K562 (cell line): ENCODE results near the gene PPT2. TPM values are rescaled to one million over a fixed set of nuclear protein-coding genes. Genes with fewer than 3 reads are reported as not detected.

Experiments
- BHLHE40 ChIP-seq: IDR thresholded peaks from 2 replicates; pipeline ENCODE4 v1.6.1; 2011; ENCODE audit warnings: low read length, improper control_type of control experiment
- CHD4 ChIP-seq: fragments of 200-600 bp; sonication (generic); IDR thresholded peaks from 3 replicates; pipeline ENCODE4 v1.6.1; 2012; ENCODE audit warnings: low read depth, mild to moderate bottlenecking, mixed read lengths, low read length, inconsistent platforms; ENCODE audit not compliant: insufficient read depth, insufficient replicate concordance, poor library complexity, severe bottlenecking
- E2F6 ChIP-seq, 2 experiments: IDR thresholded peaks; 2 replicates each; pipeline ENCODE4 v1.6.1; 2011; ENCODE audit warnings: borderline replicate concordance in 1 of 2, control low read depth in 1 of 2, low read depth in 1 of 2, low read length in 1 of 2, mild to moderate bottlenecking in 1 of 2, mixed read lengths in 1 of 2, moderate library complexity in 1 of 2; ENCODE audit not compliant: insufficient read depth in 1 of 2, insufficient read length in 1 of 2, poor library complexity in 1 of 2, severe bottlenecking in 1 of 2; ENCODE audit errors: extremely low read depth in 1 of 2
- HMG20A ChIP-seq: fragments of 450-650 bp; formaldehyde crosslinking; conservative IDR thresholded peaks from 2 replicates; pipeline ENCODE4 v1.4.0; 2020; ENCODE audit warnings: mild to moderate bottlenecking, mixed read lengths
- HMG20B ChIP-seq: fragments of 250-450 bp; sonication (Bioruptor Pico); IDR thresholded peaks from 2 replicates; pipeline ENCODE4 v1.5.0; 2021; ENCODE audit warnings: mild to moderate bottlenecking
- ILF3 ChIP-seq: fragments of 450-650 bp; IDR thresholded peaks from 2 replicates; pipeline ENCODE4 v1.6.1; 2018; ENCODE audit warnings: antibody characterized with exemption, mild to moderate bottlenecking, moderate library complexity, borderline replicate concordance
- LARP7 ChIP-seq: fragments of 450-650 bp; IDR thresholded peaks from 2 replicates; pipeline ENCODE4 v1.6.1; 2016
- PCBP2 ChIP-seq: fragments of 200-400 bp; formaldehyde crosslinking; IDR thresholded peaks from 2 replicates; pipeline ENCODE4 v1.6.1; 2018; ENCODE audit warnings: low read length, low read depth, mild to moderate bottlenecking, moderate library complexity; ENCODE audit not compliant: poor library complexity, severe bottlenecking
- RCOR1 ChIP-seq, 2 experiments: IDR thresholded peaks; 2 replicates each; pipeline ENCODE4 v1.6.1; 2012; ENCODE audit warnings: low read depth in 2 of 2, low read length in 2 of 2, borderline replicate concordance in 1 of 2, improper control_type of control experiment in 1 of 2
- SLC30A9 ChIP-seq: fragments of 250-450 bp; sonication (Bioruptor Pico); IDR thresholded peaks from 2 replicates; pipeline ENCODE4 v1.8.0; 2022; ENCODE audit warnings: mild to moderate bottlenecking, moderate library complexity
- ZFX ChIP-seq: sonication (generic); formaldehyde crosslinking; IDR thresholded peaks from 2 replicates; pipeline ENCODE4 v1.8.0; 2022; ENCODE audit warnings: mild to moderate bottlenecking, missing genetic modification reagents, moderate library complexity
- ZNF217 ChIP-seq: sonication (generic); formaldehyde crosslinking; IDR thresholded peaks from 2 replicates; pipeline ENCODE4 v1.8.0; 2022; ENCODE audit warnings: mild to moderate bottlenecking, missing genetic modification reagents
- ZNF280B ChIP-seq: fragments of 250-450 bp; sonication (Bioruptor Pico); IDR thresholded peaks from 2 replicates; pipeline ENCODE4 v1.5.1; 2021; ENCODE audit warnings: mild to moderate bottlenecking
- ZNF551 ChIP-seq: fragments of 250-450 bp; sonication (Bioruptor Pico); IDR thresholded peaks from 2 replicates; pipeline ENCODE4 v1.5.0; 2021; ENCODE audit warnings: mild to moderate bottlenecking, moderate library complexity
- ZNF766 ChIP-seq: fragments of 200-800 bp; sonication (Bioruptor generic); conservative IDR thresholded peaks from 2 replicates; pipeline ENCODE4 v1.6.1; 2016; ENCODE audit warnings: missing genetic modification characterization, missing compliant biosample characterization
- polyA plus RNA-seq, 8 experiments: library from polyadenylated mRNA; depleted of rRNA in 4 of 8; stranded (reverse) in 5 of 8; unstranded in 3 of 8; fragments of >200 nt; fragmentation: Nextera tagmentation in 2 of 8; fragmentation: Illumina TruSeq in 1 of 8; extraction: Ambion mirVana in 2 of 8; extraction: Trizol in 1 of 8; gene quantifications; 2 replicates each; pipeline versions ENCODE4 v1.2.1 to v1.2.3, GENCODE V29; 2011 to 2014; ENCODE audit warnings: inconsistent platforms in 1 of 8, missing spikeins in 1 of 8
- total RNA-seq, 7 experiments: library from RNA; depleted of rRNA in 6 of 7; stranded (reverse); fragments of >200 nt in 6 of 7; fragmentation: Illumina TruSeq in 2 of 7; extraction: Trizol in 2 of 7; gene quantifications; 2 replicates each; pipeline versions ENCODE4 v1.2.1 to v1.2.3, GENCODE V29; 2011 to 2021; ENCODE audit warnings: low replicate concordance in 1 of 7
- TF ChIP-seq, protein P1 (sequence below): sonication (generic); formaldehyde crosslinking; IDR thresholded peaks from 2 replicates; pipeline ENCODE4 v1.8.1; 2023; ENCODE audit warnings: missing genetic modification reagents, mild to moderate bottlenecking, borderline replicate concordance
- TF ChIP-seq, protein P2 (sequence below): sonication (generic); formaldehyde crosslinking; IDR thresholded peaks from 2 replicates; pipeline ENCODE4 v1.8.1; 2023; ENCODE audit warnings: mild to moderate bottlenecking, missing genetic modification reagents

The PPT2 gene
- total and polyA plus RNA-seq, 9 of the 15 experiments (the other 6 are each of a cell fraction or from before 2014, with no cell fraction given): 27.4 to 98.8 (median 69.9) TPM

DNA sequence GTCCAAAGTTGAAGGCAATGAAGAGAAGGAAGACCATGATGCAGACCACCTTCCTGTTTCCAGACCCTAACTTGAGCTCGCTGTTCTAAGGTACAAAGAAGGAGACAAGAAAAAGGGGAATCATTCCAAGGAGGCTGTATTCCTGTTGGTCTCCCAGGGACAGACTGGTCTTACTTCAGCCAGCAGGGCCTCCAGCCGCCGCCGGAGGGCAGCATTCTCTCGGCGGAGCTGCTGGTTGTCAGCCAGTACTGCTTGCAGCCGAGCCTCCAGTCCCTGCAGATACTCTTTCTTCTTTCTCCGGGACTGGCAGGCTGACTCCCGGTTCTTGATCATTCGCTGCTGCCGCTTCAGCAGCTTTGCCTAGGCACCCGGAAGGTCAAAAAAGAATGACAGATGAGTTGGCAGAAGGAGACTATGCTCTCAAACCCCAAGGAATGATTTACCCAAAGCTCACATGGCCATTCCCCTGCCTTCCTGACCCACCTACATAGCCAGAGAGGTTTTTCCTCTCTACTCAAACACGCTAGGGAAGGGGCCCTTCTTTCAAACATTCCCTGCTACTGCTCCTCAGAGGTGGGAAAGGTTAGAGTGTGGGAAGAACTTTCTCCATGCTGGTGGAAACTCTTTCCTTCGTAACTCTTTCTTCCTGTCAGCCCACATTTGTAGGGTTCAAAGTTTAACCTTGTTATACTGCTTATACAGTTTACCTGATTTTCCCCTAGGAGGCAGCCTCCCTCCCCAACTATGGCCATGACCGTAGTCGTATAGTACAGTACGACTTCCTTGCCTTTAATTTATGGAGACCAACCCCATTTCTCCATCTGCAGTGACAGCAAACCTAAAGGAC, 34.9 kb upstream of the PPT2 start (continued):
- TF ChIP-seq BHLHE40 (no peak), CHD4 (no peak), ZFX (CRISPR knock-in tag) (no peak), SLC30A9 (CRISPR knock-in tag) (no peak), PCBP2 (no peak), HMG20B (CRISPR knock-in tag) (no peak), ZNF551 (CRISPR knock-in tag) (no peak), ZNF766 (CRISPR knock-in tag) (no peak), LARP7 (no peak), RCOR1 (IDR thresholded peaks at IDR 0.05; ENCODE audit: borderline replicate concordance in 1 of 2, low read depth in 2 of 2, low read length in 2 of 2) (peak in 1 of 2 experiments; percentile 38; a peak in 1 of 4 replicates), E2F6 (IDR thresholded peaks at IDR 0.05; ENCODE audit: borderline replicate concordance in 1 of 2, extremely low read depth in 1 of 2, insufficient read depth in 1 of 2, insufficient read length in 1 of 2, low read depth in 1 of 2, low read length in 1 of 2, poor library complexity in 1 of 2, severe bottlenecking in 1 of 2) (no peak), ZNF217 (CRISPR knock-in tag) (no peak), ZNF280B (CRISPR knock-in tag) (no peak), HMG20A (CRISPR knock-in tag) (no peak), ILF3 (peak; percentile 45; the same call in 1 of the 2 replicates)
- TF ChIP-seq, protein P1, sequence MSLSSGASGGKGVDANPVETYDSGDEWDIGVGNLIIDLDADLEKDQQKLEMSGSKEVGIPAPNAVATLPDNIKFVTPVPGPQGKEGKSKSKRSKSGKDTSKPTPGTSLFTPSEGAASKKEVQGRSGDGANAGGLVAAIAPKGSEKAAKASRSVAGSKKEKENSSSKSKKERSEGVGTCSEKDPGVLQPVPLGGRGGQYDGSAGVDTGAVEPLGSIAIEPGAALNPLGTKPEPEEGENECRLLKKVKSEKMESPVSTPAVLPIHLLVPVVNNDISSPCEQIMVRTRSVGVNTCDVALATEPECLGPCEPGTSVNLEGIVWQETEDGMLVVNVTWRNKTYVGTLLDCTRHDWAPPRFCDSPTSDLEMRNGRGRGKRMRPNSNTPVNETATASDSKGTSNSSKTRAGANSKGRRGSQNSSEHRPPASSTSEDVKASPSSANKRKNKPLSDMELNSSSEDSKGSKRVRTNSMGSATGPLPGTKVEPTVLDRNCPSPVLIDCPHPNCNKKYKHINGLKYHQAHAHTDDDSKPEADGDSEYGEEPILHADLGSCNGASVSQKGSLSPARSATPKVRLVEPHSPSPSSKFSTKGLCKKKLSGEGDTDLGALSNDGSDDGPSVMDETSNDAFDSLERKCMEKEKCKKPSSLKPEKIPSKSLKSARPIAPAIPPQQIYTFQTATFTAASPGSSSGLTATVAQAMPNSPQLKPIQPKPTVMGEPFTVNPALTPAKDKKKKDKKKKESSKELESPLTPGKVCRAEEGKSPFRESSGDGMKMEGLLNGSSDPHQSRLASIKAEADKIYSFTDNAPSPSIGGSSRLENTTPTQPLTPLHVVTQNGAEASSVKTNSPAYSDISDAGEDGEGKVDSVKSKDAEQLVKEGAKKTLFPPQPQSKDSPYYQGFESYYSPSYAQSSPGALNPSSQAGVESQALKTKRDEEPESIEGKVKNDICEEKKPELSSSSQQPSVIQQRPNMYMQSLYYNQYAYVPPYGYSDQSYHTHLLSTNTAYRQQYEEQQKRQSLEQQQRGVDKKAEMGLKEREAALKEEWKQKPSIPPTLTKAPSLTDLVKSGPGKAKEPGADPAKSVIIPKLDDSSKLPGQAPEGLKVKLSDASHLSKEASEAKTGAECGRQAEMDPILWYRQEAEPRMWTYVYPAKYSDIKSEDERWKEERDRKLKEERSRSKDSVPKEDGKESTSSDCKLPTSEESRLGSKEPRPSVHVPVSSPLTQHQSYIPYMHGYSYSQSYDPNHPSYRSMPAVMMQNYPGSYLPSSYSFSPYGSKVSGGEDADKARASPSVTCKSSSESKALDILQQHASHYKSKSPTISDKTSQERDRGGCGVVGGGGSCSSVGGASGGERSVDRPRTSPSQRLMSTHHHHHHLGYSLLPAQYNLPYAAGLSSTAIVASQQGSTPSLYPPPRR (CRISPR knock-in tag): no peak
- TF ChIP-seq, protein P2, sequence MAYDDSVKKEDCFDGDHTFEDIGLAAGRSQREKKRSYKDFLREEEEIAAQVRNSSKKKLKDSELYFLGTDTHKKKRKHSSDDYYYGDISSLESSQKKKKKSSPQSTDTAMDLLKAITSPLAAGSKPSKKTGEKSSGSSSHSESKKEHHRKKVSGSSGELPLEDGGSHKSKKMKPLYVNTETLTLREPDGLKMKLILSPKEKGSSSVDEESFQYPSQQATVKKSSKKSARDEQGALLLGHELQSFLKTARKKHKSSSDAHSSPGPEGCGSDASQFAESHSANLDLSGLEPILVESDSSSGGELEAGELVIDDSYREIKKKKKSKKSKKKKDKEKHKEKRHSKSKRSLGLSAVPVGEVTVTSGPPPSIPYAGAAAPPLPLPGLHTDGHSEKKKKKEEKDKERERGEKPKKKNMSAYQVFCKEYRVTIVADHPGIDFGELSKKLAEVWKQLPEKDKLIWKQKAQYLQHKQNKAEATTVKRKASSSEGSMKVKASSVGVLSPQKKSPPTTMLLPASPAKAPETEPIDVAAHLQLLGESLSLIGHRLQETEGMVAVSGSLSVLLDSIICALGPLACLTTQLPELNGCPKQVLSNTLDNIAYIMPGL: peak; percentile 41; the same call in 1 of the 2 replicates
